Ishikawa (cell line): Measurements from ENCODE around the gene AKIRIN1.

Experiments used
- CEBPB ChIP-seq: IDR thresholded peaks from 2 replicates; pipeline ENCODE4 v1.6.1; 2012
- CREB1 ChIP-seq: IDR thresholded peaks from 2 replicates; pipeline ENCODE4 v1.6.1; 2012; ENCODE audit warnings: low read depth
- EGR1 ChIP-seq: IDR thresholded peaks from 2 replicates; pipeline ENCODE4 v1.6.1; 2012
- EP300 ChIP-seq: IDR thresholded peaks from 2 replicates; pipeline ENCODE4 v1.6.1; 2012; ENCODE audit warnings: borderline replicate concordance
- FOXM1 ChIP-seq: IDR thresholded peaks from 2 replicates; pipeline ENCODE4 v1.6.1; 2012; ENCODE audit warnings: low read depth, borderline replicate concordance
- NFIC ChIP-seq: IDR thresholded peaks from 2 replicates; pipeline ENCODE4 v1.6.1; 2012
- RAD21 ChIP-seq: IDR thresholded peaks from 2 replicates; pipeline ENCODE4 v1.6.1; 2012; ENCODE audit warnings: low read depth
- TAF1 ChIP-seq: IDR thresholded peaks from 2 replicates; pipeline ENCODE4 v1.6.1; 2012; ENCODE audit warnings: low read depth, mild to moderate bottlenecking
- TCF12 ChIP-seq: IDR thresholded peaks from 2 replicates; pipeline ENCODE4 v1.6.1; 2012; ENCODE audit warnings: low read depth
- TEAD4 ChIP-seq: IDR thresholded peaks from 2 replicates; pipeline ENCODE4 v1.6.1; 2012
- YY1 ChIP-seq: IDR thresholded peaks from 2 replicates; pipeline ENCODE4 v1.6.1; 2012; ENCODE audit warnings: low read depth
- ZBTB7A ChIP-seq: IDR thresholded peaks from 2 replicates; pipeline ENCODE4 v1.6.1; 2012; ENCODE audit warnings: low read depth
- TF ChIP-seq, protein P1 (sequence below): IDR thresholded peaks from 2 replicates; pipeline ENCODE4 v1.6.1; 2012
- TF ChIP-seq, protein P2 (sequence below): IDR thresholded peaks from 2 replicates; pipeline ENCODE4 v1.6.1; 2012
- TF ChIP-seq, protein P3 (sequence below): IDR thresholded peaks from 2 replicates; pipeline ENCODE4 v1.6.1; 2012; ENCODE audit warnings: low read depth, mild to moderate bottlenecking

AKIRIN1 gene

DNA sequence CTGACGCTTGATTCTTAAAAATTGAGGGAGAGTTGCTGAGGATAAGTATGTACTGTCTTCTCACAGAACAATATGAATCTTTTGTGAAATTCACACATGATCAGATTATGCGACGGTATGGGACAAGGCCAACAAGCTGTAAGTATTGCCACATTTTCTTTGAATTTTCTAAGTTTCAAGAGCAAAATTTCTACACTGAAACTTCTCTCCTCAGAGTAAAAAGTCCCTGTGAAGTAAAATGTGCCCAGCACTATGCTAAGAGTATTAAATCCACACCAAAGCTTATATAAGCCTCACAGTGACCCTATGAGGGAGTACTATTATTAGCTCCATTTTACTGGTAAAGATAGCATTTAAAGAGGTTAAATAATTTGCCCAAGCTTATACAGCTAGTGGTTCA, 12.2 kb downstream of the AKIRIN1 start:
- no peak for TF ChIP-seq CREB1

DNA sequence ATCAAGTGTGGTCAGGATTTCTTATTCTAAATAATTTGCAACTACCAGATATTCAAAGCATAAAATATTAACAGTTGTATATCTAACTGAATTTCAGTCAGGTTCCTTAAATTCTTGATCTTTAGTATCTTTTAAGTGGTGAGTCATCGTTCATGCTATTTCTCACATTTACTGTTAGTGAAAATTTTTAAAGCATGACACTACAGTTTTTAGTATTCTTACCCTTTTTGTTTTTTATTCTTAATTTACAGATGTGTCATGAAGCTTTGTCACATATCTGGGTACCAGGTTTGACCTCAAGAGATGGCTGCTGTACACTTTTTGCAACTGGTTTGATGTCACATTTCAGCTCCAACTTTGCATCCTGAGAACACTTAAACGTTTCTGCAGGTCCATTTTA, 12.7 kb downstream of the AKIRIN1 start:
- no peak for TF ChIP-seq EGR1
- TF ChIP-seq, protein P1, sequence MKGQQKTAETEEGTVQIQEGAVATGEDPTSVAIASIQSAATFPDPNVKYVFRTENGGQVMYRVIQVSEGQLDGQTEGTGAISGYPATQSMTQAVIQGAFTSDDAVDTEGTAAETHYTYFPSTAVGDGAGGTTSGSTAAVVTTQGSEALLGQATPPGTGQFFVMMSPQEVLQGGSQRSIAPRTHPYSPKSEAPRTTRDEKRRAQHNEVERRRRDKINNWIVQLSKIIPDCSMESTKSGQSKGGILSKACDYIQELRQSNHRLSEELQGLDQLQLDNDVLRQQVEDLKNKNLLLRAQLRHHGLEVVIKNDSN = no peak
- no peak for TF ChIP-seq RAD21
- TF ChIP-seq, protein P2, sequence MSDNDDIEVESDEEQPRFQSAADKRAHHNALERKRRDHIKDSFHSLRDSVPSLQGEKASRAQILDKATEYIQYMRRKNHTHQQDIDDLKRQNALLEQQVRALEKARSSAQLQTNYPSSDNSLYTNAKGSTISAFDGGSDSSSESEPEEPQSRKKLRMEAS = no peak

DNA sequence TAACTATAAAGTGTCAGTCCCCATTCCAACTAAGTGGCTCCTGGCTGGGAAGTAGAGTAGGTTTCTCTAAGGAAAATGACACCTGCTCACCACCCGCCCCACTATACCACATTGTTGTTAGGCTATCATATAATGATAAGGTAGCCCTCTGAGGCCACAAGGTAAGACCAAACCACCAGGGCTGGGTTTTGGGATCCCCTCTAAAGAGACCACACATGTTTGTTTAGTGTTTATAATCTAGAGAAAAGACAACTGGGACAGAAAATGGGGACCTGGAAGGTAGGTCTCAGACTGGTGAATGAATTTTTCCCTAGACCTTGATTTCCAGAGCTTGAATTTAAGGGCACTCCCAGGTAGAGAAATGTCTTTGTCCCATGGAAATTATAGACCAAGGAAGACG, 15.2 kb downstream of the AKIRIN1 start:
- TF ChIP-seq, protein P1 = no peak
- TF ChIP-seq TCF12 = no peak
- TF ChIP-seq YY1 = no peak
- no peak for TF ChIP-seq FOXM1
- no peak for TF ChIP-seq EGR1
- no peak for TF ChIP-seq CEBPB
- TF ChIP-seq, protein P2 = no peak
- TF ChIP-seq EP300 = no peak
- TF ChIP-seq CREB1 = no peak
- TF ChIP-seq NFIC = no peak
- no peak for TF ChIP-seq ZBTB7A

DNA sequence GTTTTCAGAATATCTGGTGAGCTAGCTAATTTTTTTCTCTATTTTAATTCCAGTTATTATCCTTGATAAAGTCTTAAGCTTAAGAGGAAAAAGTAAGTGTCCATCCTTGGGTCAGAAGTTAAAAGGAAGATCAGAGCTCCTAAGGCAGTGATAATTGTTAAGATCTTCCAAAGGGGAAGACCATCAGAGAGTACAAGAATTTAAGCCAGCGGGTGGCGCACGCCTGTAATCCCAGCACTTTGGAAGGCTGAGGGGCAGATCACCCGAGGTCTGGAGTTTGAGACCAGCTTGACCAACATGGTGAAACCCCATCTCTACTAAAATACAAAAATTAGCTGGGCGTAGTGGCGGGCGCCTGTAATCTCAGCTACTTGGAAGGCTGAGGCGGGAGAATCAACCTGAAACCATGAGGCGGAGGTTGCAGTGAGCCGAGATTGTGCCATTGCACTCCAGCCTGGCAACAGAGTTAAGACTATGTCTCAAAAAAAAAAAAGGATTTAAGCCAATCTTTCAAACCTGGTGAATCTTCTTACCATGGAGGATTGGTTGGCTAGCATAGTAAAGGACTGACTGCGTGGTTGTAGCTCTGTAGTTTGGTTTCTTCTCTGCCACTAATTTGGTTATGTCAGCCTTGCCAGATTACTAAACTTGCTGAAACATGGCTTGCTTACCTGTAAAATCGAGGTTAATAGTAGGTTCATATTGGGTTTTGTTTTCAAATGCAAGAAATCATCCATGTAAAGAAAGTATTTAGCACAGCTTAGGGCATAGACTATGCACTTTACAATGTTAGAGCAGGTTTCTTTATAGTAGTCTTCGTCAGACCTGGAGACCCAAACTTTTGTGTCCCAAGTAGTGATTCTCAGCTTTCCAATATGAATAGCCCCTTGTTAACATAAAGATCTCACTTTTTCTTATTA, 15.9 kb downstream of the AKIRIN1 start:
- TF ChIP-seq, protein P3, sequence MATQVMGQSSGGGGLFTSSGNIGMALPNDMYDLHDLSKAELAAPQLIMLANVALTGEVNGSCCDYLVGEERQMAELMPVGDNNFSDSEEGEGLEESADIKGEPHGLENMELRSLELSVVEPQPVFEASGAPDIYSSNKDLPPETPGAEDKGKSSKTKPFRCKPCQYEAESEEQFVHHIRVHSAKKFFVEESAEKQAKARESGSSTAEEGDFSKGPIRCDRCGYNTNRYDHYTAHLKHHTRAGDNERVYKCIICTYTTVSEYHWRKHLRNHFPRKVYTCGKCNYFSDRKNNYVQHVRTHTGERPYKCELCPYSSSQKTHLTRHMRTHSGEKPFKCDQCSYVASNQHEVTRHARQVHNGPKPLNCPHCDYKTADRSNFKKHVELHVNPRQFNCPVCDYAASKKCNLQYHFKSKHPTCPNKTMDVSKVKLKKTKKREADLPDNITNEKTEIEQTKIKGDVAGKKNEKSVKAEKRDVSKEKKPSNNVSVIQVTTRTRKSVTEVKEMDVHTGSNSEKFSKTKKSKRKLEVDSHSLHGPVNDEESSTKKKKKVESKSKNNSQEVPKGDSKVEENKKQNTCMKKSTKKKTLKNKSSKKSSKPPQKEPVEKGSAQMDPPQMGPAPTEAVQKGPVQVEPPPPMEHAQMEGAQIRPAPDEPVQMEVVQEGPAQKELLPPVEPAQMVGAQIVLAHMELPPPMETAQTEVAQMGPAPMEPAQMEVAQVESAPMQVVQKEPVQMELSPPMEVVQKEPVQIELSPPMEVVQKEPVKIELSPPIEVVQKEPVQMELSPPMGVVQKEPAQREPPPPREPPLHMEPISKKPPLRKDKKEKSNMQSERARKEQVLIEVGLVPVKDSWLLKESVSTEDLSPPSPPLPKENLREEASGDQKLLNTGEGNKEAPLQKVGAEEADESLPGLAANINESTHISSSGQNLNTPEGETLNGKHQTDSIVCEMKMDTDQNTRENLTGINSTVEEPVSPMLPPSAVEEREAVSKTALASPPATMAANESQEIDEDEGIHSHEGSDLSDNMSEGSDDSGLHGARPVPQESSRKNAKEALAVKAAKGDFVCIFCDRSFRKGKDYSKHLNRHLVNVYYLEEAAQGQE = no peak
- TF ChIP-seq TAF1 (no peak), NFIC (no peak), TCF12 (no peak), YY1 (no peak), ZBTB7A (no peak), TEAD4 (no peak), RAD21 (no peak), EGR1 (no peak), FOXM1 (no peak), CREB1 (no peak)
- TF ChIP-seq, protein P1 = no peak
- TF ChIP-seq, protein P2 = no peak

DNA sequence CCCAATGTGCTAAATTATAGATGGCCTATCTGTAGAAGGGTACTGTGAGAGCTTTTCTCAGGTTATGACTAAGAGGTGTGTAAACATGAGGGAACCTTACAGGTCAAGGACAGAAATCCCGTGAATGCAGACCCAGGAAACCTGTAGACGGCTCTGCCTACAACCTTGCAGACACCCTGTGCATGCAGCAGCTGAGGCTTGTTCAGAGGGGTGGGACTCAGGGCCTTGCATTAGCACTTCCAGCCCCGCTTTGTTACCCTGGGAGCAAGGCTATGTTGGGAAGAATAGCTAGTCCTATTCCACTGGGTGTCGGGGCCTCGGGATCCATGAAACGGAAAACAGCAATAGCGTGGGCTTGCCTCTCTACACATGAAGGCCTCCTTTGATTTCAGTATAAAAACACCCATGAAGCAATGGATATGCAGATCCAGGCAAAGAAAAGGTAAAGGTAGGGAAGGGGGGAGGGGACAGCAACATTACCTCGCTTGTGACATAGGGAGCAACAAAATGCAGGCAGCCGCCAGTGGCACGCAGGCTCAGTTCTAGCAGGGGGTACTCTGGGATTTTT, 25.6 kb downstream of the AKIRIN1 start:
- TF ChIP-seq EP300 (no peak), YY1 (no peak), ZBTB7A (no peak), TEAD4 (no peak), NFIC (no peak), FOXM1 (no peak), TCF12 (no peak), TAF1 (no peak), EGR1 (no peak), RAD21 (no peak), CEBPB (no peak), CREB1 (no peak)
- TF ChIP-seq, protein P1 = no peak
- TF ChIP-seq, protein P3 = no peak
- TF ChIP-seq, protein P2 = no peak
